Measurements from ENCODE around the gene ZNF22.

The ZNF22 gene

DNA sequence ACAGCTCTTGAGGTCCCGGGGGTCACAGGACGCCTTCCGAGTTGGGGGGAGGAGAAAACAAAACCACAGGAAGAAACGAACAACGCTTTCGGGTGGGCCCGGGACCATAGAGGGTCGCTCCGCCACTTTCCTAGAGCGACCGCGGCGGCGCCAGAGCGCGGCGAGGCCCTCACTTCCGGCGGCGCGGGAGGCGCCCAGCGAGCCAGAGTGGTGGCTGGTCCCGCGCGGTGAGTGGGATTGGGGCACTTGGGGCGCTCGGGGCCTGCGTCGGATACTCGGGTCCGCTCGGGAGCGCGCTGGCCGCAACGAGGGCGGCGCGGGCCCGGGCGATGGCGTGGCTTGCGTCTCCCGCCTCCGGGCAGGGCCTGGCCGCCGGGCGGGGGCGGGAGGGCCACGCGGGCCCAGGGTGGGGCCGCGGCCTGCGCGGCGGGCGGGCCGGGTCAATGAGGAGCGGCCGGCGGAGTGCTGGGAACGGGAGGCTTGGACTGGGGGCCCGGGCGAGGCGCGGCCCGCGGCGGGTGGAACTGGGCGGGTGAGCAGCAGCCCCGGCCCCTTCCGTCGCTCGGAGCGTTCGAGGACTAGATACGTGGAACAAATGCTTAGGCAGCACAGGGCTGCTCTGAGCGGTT, at the start of gene ZNF22:
Gene ZNF22, plus strand, starts transcription at position 172 of the 629 bp plus-strand sequence. CDS start 2,446 bp downstream, outside the sequence.
- DNase-seq, result peak; percentile 65

- no peak for DNase-seq
Measured at GRCh38 chr10:44951576-44952226, 49.0 kb upstream of the ZNF22 start.

GRCh38 chr10:44952779-44953231, 47.9 kb upstream of the ZNF22 start:
- DNase-seq, result no peak

DNA sequence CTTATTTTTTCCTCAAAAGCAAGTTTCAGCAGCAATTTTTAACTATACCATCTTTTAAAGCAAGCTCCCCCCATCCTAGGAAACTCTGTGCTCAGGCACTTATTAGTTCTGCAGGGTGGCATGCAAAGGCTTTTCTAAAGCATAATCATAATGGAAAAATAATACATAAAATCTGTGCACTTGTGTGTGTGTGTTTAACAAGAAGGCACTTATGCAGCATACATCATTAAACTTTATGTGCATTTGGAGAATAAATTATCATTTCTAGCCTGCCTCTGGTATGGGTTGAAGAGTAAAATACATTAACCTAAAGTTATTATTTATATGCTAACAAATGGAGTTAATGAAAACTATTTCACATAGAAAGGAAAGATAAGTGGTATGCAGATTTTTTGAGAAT, 46.7 kb upstream of the ZNF22 start:
- DNase-seq, result no peak

DNA sequence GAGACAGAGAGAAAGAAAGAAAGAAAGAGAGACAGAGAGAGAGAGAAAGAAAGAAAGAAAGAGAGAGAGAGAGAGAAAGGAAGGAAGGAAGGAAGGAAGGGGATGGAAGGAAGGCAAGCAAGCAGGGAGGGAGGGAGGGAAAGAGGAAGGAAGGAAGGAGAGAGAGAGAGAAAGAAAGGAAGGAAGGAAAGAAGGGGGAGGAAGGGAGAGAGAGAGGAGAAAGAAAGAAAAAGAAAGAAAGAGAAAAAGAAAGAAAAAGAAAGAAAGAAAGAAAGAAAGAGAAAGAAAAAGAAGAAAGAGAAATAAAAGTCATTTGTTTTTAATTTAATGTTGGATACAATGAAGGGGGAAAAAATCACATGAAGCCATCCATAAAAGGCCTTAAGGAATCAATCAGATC, 45.8 kb upstream of the ZNF22 start:
- no peak for DNase-seq

DNA sequence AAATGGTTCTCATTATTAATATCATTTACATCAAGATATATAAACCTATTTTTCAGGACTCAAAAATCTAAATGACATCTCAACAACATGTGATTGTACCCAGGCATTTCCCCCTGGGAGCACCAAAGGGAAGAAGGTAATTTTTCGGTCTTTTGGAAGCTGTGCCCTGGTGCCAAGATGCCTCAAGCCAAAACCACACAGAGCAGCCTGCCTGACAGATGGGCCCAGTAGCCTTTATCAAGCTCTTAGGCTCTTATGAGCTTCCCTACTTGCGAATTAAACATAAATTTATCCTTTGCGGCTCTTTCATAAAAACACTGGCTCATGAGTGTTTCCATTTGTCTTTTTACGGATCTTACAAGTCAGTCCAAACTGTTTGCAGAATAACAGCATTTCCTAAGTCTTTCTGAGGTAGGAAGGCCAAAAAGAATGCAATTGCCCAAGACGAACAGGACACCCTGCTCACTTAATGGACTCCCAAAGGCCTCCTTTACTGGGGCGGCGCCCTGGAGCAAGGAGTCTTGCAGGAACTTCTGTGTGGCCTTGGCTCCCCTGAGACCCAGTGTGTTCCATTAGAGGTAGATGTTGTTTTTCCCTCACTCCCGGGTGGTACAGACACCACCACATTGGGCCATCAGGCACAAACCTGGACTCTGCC, 45.2 kb upstream of the ZNF22 start:
- DNase-seq, result no peak

DNA sequence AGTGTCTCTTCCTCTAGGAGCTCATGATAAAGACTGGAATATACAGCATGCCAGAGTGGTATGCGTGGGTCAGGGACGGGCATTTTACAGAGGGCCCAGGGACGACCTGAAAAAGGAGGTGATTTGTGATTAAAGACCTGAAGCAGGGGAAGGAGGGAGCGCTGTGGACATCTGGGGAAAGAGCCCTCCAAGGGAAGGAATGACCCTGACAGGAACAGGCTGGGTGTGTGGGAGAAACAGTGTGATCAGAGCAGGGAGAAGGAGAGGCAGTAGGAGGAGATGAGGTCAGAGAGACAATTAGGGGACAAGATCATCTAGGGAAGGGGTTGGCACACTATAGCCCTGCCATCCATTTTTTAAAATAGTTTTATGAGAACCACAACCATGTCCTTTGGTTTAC, 44.5 kb upstream of the ZNF22 start:
- DNase-seq, result no peak

DNA sequence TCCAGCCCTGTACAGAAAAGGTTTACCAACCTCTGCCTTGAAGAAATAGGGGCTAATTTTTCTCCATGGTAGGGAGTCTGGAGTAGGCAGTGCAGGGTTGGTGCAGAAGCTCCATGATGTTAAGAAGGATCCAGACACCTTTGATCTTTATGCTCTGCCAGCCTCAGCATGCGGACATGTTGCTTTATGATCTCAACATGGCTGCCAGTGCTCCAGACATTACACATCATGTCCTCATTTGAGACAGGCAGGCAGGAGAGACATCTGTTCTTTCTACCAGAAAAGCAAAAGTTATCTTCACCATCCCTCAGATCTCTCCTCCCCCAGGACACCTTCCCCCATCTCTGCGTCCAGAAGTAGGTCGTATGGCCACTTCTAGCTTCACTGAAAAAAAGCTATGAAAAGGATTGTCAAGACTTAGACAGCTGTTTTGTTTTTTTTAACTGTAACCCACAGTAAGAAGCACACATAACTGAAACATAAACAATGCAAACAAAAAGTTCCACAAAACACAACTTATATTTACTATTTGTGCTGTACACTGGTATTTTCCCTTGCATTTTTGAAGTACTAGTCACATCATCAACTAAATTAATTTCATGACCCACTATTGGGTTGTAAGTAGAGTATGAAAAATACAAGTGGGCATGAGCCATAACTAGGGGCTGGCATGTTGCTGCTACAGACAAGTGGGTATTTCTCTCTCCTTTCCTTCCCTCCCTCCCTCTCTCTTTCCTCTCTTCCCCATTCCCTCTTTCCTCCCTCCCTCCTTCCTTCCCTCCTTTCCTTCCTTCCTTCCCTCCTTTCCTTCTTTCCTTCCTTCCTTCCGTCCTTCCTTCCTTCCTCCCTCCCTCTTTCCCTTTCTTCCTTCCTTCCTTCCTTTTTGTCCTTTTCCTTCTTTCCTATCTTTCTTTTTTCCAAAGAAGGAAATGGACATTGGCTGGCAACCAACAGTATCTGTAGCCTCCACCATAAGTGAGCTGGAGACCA, 43.7 kb upstream of the ZNF22 start:
- no peak for DNase-seq

GRCh38 chr10:44958196-44958897, 42.4 kb upstream of the ZNF22 start:
- no peak for DNase-seq

DNA sequence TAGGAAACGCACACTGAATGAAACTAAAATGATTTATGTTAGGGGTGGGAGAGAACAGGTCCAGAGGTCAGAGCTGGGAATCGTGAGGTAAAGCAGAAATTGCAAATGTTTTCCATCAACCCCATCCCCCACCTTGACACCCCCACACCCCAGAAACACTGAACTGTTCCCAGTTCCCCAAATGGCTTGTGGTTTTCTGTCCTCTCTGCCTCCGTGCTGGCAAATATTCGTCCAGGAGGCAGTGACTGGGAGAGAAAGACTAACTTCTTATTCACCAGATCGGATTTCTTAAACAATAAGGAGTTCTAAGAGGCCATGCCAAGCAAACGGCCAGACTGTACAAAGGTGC, 41.9 kb upstream of the ZNF22 start:
- DNase-seq, result no peak

- DNase-seq, result peak; percentile 91
Measured at GRCh38 chr10:44959247-44960087, 41.3 kb upstream of the ZNF22 start, which contains the start of gene RASSF4. Gene RASSF4, plus strand, starts transcription at chr10:44959802. Its CDS starts 10,401 bp downstream, at chr10:44970203.

- DNase-seq, result no peak
Measured at GRCh38 chr10:44960088-44960460, 40.6 kb upstream of the ZNF22 start.

DNA sequence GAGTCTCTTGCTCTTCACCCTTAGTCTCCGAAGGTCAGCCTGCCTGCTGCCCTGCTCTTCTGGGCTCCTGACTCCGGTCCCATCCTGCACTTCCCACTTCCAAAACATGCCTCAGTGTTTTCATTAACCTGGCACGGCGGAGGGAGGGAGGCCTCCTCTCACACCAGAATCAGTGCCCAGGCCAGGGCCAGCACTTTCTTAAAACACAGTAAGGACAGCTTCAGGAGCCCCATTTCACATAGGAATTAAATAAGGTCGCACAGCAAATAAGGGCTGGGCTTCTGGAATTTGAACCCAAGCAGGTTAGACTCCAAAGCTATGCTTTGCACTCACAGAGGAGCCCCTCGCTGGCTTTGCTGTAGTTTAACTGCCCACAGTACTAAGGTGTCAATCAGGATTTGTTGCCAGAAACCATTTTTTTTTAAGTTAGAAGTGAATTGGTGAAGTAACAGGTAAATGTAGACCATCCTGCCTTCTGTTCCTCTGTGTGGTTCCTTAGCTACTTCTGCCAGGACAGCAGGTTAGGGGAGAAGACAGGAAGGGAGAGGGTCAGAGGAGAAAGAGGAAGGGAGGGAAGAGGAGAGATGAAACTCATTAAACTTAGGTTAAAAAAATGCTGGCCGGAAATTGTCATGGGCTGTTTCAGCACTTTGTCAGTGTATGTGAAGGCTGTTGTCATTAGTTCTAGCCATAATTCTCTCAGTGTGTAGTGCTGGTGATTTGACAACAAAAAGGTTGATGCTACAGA, 40.1 kb upstream of the ZNF22 start:
- DNase-seq, result peak; percentile 65

GRCh38 chr10:44961230-44961571, 39.5 kb upstream of the ZNF22 start:
- DNase-seq, result no peak

DNA sequence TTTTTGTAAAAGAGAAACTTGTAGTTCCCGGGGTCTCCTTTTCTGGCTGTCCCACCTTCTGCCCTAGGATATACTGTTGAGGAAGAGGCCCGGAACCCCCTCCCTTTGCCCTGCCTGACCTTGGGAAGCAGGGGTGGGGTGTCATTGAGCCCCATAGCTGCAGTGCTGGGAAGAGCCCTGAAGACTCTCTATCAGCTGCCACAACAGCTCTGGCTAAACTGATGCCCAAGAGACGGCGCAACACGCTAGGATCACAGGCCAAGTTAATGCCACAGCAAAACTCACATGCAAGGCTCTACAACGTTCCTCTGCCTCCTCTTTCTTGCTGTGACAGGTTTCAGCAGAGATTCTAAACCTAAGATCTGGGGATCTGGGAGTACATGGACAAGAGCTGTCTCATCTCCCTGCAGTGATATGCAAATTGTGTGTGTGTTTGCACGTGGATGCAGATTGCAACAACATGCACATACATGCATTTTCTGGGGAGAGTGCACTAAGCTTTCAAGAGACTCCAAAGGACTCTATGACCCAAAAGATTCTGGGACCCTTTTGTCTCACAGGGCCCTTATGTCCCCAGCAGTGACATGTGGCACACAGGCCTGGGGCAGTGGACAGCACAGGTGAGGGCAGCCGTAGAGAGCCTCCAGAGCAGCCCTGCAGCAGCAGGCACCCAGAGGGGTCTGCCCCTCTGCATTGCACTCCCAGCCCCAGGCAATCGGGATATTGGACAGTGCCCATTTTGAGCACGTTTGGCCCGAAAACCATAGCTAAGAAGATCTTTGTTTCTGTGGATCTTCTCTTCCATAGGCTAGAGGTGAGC, 38.6 kb upstream of the ZNF22 start:
- no peak for DNase-seq

- peak; percentile 94 for DNase-seq
Measured at GRCh38 chr10:44962870-44963738, 37.6 kb upstream of the ZNF22 start.

GRCh38 chr10:44963772-44964633, 36.7 kb upstream of the ZNF22 start:
- peak; percentile 81 for DNase-seq

GRCh38 chr10:44965104-44965503, 35.6 kb upstream of the ZNF22 start:
- no peak for DNase-seq

All from RPMI8226 (cell line).